Stimulated activated naive CD4-positive, alpha-beta T cell (primary cell): ENCODE data around the gene CLIC2.
A peak's percentile ranks its signal among the peaks of the same experiment; 100 is the strongest.
"Not testable (repeated sequence)": the region's sequence is repeated elsewhere in the genome, so short reads cannot be mapped to it uniquely, and the experiment has no call there.

Experiments
- DNase-seq, 6 experiments: peaks; one replicate each; lab custom pipeline; 2025; lab: John Stamatoyannopoulos, UW

CLIC2 gene

GRCh38 chrX:155334486-155335336, at the start of gene CLIC2:
Gene CLIC2, minus strand, starts transcription at chrX:155334614. Its CDS starts 187 bp downstream, at chrX:155334427.
- DNase-seq, result no peak

GRCh38 chrX:155382529-155382967, 48.1 kb upstream of the CLIC2 start:
- not testable (repeated sequence) for DNase-seq

GRCh38 chrX:155381843-155382528, 47.6 kb upstream of the CLIC2 start, which contains the start of gene F8A2:
Gene F8A2, plus strand, starts transcription at chrX:155382095. Its CDS starts 20 bp downstream, at chrX:155382115.
- DNase-seq, result not testable (repeated sequence)

GRCh38 chrX:155379802-155380201, 45.4 kb upstream of the CLIC2 start:
- not testable (repeated sequence) for DNase-seq

- DNase-seq, result not testable (repeated sequence)
Observed at GRCh38 chrX:155373777-155374458, 39.5 kb upstream of the CLIC2 start.

- DNase-seq, result not testable (repeated sequence)
Observed at GRCh38 chrX:155363712-155364111, 29.3 kb upstream of the CLIC2 start.

GRCh38 chrX:155349448-155349847, 15.0 kb upstream of the CLIC2 start:
- DNase-seq, result not testable (repeated sequence)

GRCh38 chrX:155345689-155346088, 11.3 kb upstream of the CLIC2 start:
- not testable (repeated sequence) for DNase-seq

- not testable (repeated sequence) for DNase-seq
Observed at GRCh38 chrX:155335337-155335712, 911 bp upstream of the CLIC2 start.

- DNase-seq, result no peak
Observed at GRCh38 chrX:155333544-155334100, 792 bp downstream of the CLIC2 start.

GRCh38 chrX:155330992-155331391, 3.4 kb downstream of the CLIC2 start:
- no peak for DNase-seq

- no peak for DNase-seq
Observed at GRCh38 chrX:155329293-155329692, 5.1 kb downstream of the CLIC2 start.

GRCh38 chrX:155326610-155327009, 7.8 kb downstream of the CLIC2 start:
- no peak for DNase-seq

- no peak for DNase-seq
Observed at GRCh38 chrX:155314260-155314659, 20.2 kb downstream of the CLIC2 start.

GRCh38 chrX:155313766-155314165, 20.6 kb downstream of the CLIC2 start:
- no peak for DNase-seq

GRCh38 chrX:155293771-155294170, 40.6 kb downstream of the CLIC2 start:
- DNase-seq, result no peak

- peak in 2 of 6 experiments; percentile 2 to 9 for DNase-seq
Observed at GRCh38 chrX:155279873-155280272, 54.5 kb downstream of the CLIC2 start.

GRCh38 chrX:155270969-155271368, 63.4 kb downstream of the CLIC2 start:
- no peak for DNase-seq

- not testable (repeated sequence) for DNase-seq
Observed at GRCh38 chrX:155267995-155268394, 66.4 kb downstream of the CLIC2 start.

GRCh38 chrX:155266439-155266838, 68.0 kb downstream of the CLIC2 start:
- DNase-seq, result no peak

- DNase-seq, result peak; percentile 41 to 63 (median 58)
Observed at GRCh38 chrX:155263854-155264628, 70.4 kb downstream of the CLIC2 start, which contains the start of gene RAB39B. Gene RAB39B, minus strand, starts transcription at chrX:155264491. Its CDS starts 203 bp downstream, at chrX:155264288.
